ENCODE data around the gene EDDM13.
A peak's percentile ranks its signal among the peaks of the same experiment; 100 is the strongest.
"Not testable (repeated sequence)": the region's sequence is repeated elsewhere in the genome, so short reads cannot be mapped to it uniquely, and the experiment has no call there.

EDDM13 gene, protein sequence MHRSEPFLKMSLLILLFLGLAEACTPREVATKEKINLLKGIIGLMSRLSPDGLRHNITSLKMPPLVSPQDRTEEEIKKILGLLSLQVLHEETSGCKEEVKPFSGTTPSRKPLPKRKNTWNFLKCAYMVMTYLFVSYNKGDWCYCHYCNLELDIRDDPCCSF

GRCh38 chr19:56272161-56272798 is at the start of gene EDDM13:
Gene EDDM13 (plus strand): TSS chr19:56272748. CDS start chr19:56272835, 87 bp downstream.
- no peak for TF ChIP-seq CTCF (IDR thresholded peaks at IDR 0.05; ENCODE audit: low read depth, low read length)
- in situ Hi-C loops (cut with HindIII; ENCODE audit: low sequenced_read_pairs), result no loop called here
- no peak for DNase-seq (ENCODE audit: low read depth, low spot score)
- H3K4me3 ChIP-seq (ENCODE audit: low read depth, low read length), result no peak within 1 kb of the TSS

GRCh38 chr19:56222901-56223300 is 49.6 kb upstream of the EDDM13 start:
- DNase-seq (ENCODE audit: low read depth, low spot score), result no peak
- TF ChIP-seq CTCF (IDR thresholded peaks at IDR 0.05; ENCODE audit: low read depth, low read length), result no peak
- in situ Hi-C loops (cut with HindIII; ENCODE audit: low sequenced_read_pairs), result no loop called here
- no peak overlapping the region for H3K4me3 ChIP-seq (ENCODE audit: low read depth, low read length)

- in situ Hi-C loops (cut with HindIII; ENCODE audit: low sequenced_read_pairs), result no loop called here
- TF ChIP-seq CTCF (IDR thresholded peaks at IDR 0.05; ENCODE audit: low read depth, low read length), result no peak
- no peak for DNase-seq (ENCODE audit: low read depth, low spot score)
- no peak overlapping the region for H3K4me3 ChIP-seq (ENCODE audit: low read depth, low read length)
Measured at GRCh38 chr19:56223481-56223880, 49.1 kb upstream of the EDDM13 start.

- in situ Hi-C loops (cut with HindIII; ENCODE audit: low sequenced_read_pairs), result no loop called here
- no peak for DNase-seq (ENCODE audit: low read depth, low spot score)
- H3K4me3 ChIP-seq (ENCODE audit: low read depth, low read length), result no peak overlapping the region
- TF ChIP-seq CTCF (IDR thresholded peaks at IDR 0.05; ENCODE audit: low read depth, low read length), result no peak
Measured at GRCh38 chr19:56245121-56245740, 27.3 kb upstream of the EDDM13 start.

DNA sequence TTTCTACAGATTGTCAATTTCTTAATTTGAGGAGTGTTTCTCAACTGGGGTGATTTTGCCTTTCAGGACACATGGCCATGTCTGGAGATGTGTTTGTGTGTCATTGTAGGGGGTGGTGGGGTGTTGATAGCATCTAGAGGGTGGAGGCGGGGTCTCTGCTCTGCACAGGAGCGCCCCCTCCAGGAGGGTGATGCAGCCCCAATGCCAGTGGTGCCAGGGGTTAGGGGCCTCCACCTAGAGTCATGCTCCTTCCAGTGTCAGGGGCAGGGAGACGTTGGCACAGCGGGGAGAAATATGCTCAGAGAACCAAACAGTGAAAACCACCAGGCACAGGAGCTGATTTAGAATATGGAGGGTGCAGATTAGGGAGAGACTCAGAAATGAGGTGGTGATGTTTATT is 26.8 kb upstream of the EDDM13 start:
- DNase-seq (ENCODE audit: low read depth, low spot score); in situ Hi-C loops (cut with HindIII; ENCODE audit: low sequenced_read_pairs); H3K4me3 ChIP-seq (ENCODE audit: low read depth, low read length): not testable (repeated sequence)

- DNase-seq (ENCODE audit: low read depth, low spot score); in situ Hi-C loops (cut with HindIII; ENCODE audit: low sequenced_read_pairs); H3K4me3 ChIP-seq (ENCODE audit: low read depth, low read length): not testable (repeated sequence)
Measured at GRCh38 chr19:56248736-56249338, 23.7 kb upstream of the EDDM13 start.

GRCh38 chr19:56252699-56253422 is 19.7 kb upstream of the EDDM13 start:
- no peak overlapping the region for H3K4me3 ChIP-seq (ENCODE audit: low read depth, low read length)
- peak; percentile 96 for TF ChIP-seq CTCF (IDR thresholded peaks at IDR 0.05; ENCODE audit: low read depth, low read length)
- in situ Hi-C loops (cut with HindIII; ENCODE audit: low sequenced_read_pairs), result no loop called here
- peak; percentile 73 for DNase-seq (ENCODE audit: low read depth, low spot score)

Data from astrocyte of the spinal cord (primary cell).